ENCODE data around the gene DPM2. TPM values are rescaled to one million over a fixed set of nuclear protein-coding genes. Genes with fewer than 3 reads are reported as not detected.

Gene DPM2
- polyA plus RNA-seq, 1 donor: 21.8 TPM

GRCh38 chr9:127973169-127974000 is 35.7 kb upstream of the DPM2 start:
- DNase-seq: no peak

- no peak for DNase-seq
Measured at GRCh38 chr9:127972236-127972871, 34.7 kb upstream of the DPM2 start.

GRCh38 chr9:127971357-127972235 is 33.9 kb upstream of the DPM2 start:
- DNase-seq: no peak

DNA sequence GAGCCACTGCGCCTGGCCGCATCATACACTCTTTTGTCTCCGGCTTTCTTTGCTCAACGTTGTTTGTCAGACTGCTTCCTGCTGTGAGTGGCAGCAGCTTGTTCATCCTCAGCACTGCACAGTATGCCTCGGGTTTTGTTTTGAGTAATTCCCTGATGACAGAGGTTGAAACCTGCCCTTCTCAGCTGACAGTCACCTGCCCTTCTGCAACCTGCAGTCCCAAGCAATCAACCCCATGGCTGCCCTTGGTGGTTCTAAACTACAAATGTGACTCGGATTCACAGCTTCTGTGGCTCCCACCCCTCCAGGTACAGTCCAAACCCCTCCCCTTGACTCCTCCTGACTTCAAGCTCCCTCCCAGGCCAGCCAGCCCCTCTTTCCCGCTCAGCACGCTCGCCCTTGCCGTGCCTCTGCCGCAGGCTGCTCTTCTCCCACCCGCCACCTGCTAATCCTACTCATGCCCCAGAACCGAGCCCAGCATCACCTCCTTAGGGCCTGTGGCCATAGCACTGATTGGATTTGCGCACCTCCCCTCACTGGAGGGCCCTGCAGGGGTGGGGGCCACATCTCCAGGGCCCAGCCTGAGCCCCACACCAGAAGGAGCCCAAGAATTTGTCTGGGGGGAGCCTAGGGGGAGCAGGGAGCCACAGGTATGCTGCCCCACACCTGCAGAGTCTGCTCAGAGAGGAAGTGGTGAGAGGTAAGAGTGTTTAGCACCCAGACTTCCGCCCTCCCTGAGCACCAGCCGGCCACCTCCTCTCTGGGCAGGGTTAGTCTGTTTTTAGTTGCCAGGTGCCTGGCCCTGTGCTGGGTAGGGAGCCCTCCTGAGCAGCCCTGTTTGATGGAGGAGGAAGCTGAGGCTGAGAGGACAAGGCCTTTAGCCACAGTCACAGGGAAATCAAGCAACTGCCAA is 33.0 kb upstream of the DPM2 start:
- DNase-seq: no peak

GRCh38 chr9:127968700-127969383 is 31.2 kb upstream of the DPM2 start:
- no peak for DNase-seq

GRCh38 chr9:127968042-127968441 is 30.4 kb upstream of the DPM2 start:
- no peak for DNase-seq

DNA sequence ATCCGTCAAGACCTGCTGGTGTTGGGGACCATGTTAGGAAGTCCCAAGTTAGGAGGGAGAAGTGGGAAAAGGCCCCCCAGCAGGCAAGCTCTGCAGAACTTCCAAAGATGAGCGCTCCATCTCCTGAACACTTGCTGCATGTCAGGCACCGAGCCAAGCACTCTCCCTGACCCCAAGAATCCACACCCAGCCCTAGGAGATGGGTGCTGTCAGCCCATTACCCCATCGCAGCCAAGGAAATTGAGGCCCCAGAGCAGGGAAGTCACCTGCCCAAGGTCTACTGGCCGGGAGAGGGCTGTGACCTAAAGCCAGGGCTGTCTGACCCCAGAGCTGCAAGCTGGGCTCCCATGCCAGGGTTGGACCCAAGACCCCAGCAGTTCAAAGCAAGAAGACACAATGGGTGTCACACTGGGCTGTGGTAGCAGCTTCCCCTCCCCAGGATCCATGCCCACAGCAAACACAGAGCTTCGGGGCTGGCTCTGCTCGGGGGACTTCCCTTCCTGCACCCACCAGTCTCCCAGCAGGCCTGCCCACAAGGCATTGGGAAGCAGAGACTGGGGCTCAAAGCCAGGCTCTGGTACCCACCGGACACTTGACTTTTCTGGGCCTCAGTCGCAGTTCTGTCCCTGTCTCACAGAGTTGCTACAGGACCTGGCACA is 29.6 kb upstream of the DPM2 start:
- DNase-seq: no peak

DNA sequence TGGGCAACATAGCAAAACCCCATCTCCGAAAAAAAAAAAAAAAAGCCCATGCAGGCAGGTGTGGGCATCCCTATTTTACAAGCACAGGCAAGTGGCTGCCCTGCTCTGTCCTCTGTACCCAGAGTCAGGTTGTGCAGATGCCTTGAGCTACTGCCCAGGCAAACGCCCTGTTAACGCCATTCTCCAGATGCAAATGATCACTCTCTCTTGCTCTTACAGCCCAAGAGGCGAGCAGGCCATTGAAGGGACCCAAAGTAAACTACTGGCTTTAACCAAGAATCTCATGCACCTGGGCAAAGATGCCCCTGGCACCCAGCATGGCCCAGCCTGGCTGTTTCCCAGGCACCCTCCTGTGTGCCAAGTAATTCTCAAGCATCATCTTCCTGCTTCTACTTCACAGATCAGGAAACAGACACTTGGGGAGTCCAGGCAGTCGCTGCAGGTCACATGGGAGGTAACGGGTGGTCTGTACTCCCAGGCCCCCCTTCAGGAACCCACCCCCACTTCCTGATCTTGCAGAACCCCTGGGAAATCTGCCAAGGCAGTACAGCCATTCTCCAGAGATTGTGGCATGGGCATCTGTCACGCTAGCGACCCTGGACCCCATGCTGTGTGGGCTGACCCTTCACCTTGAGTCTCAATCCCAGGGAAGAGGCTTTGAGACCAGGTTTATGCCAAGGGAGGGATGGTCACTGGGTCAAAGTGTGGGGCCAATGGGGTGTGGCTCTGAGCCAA is 28.9 kb upstream of the DPM2 start:
- no peak for DNase-seq

GRCh38 chr9:127965953-127966352 is 28.3 kb upstream of the DPM2 start:
- no peak for DNase-seq

- DNase-seq: no peak
Measured at GRCh38 chr9:127963359-127964064, 25.9 kb upstream of the DPM2 start.

GRCh38 chr9:127963041-127963358 is 25.3 kb upstream of the DPM2 start:
- no peak for DNase-seq

DNA sequence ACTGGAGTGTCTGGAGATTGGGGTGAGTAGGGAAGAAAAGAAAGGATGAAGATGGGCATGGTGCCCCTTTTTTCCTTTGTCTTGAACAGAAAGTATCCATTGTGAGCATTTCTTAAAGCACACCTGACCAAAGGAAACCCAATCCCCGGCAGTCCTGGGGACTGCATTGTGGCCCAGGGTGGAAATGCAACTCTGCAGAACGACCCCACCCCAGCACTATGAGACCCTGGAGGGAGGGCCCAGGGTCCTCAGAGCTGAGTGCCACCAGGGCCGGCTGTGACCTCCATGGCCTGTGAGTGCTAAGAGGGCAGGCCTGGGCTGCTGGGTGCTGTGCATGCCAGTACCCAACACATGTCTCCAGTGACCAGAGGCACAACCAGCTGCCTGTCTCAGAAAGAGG is 24.6 kb upstream of the DPM2 start:
- DNase-seq: no peak

GRCh38 chr9:127961613-127962155 is 24.0 kb upstream of the DPM2 start:
- no peak for DNase-seq

DNA sequence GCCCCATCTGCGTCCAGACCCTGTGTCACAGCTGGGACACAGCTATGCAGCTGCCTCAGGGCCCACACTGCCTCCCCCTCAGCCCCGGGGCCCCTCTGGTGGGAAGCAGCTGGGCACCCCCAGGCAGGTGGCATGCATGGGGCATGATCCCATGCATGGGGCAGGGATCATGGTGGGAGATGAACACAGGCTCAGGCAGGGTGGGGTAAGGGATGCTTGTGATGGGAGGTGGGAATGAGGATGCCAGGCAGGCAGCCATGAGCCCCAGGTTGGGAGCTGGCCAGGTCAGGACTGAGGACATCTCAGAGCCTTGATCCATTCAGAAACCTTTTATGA is 23.5 kb upstream of the DPM2 start:
- no peak for DNase-seq

DNA sequence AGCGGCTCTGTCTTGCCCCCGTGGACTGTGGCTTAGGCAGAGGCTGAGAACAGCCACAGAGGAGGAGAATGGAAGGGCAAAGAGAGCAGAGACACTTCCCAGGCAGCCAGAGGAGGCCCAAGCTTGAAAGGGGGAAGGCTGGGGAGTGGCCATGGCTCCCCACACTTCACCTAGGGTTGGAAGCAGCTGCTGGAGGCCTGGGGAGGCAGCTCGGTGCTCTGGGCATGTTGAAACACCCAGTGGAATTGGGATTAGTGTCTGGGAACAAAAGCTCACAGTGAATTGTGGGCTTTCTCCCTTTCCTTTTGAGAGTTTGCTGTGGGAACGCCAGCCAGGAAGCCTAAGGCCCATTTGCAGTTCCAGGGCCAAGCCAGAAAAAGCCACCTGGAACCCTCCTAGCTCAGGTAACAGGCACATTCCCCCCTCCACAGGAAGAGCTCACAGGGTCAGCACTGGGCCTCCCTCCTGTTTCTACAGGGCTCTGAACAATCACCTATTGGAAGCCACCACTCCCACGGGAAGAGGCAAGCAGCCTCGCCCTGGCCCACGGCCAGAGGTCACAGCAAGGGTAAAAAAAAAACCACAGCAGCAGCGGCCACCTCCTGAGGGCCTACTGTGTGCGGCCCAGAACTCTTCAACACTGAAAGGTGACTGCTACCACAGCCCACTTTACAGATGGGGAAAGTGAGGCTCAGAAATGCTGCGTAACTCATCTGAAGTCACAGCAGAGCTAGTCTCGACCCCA is 22.9 kb upstream of the DPM2 start:
- no peak for DNase-seq

DNA sequence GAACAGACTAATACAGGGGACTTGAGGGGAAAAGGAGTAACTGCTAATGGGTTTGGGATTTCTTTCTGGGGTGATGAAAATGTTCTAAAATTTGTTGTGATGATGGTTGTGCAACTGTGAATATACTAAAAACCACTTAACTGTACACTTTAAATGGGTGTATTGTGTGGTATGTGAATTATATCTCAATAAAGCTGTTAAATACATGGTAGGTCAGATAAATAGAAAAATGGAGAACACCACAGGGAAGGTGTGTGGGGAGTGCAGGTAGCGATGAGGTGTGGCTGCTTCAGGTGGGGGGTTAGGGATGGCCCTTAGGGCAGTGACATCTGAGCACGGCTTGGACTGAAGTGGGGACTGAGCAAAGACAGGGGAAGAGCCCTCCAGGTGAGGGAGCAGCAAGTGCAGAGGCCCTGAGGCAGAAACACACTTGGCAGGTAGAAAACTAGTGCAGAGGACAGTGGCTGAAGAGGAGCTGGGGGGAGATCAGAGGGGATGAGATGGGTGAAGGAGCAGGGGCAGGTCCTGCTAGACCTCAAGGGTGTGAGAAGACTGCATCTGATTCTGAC is 22.3 kb upstream of the DPM2 start:
- no peak for DNase-seq

DNA sequence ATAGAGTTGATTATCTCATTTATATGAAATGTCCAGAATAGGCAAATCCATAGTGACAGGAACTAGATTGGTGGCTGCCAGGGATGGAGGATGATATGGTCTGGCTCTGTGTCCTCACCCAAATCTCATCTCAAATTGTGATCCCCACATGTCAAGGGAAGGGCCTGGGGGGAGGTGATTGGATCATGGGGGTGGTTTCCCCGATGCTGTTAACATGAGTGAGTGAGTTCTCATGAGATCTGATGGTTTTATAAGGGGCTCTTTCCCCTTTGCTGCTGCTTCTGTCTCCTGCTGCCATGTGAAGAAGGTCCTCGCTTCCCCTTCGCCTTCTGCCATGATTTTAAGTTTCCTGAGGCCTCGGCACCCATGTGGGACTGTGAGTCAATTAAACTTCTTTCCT is 21.7 kb upstream of the DPM2 start:
- DNase-seq: no peak

DNA sequence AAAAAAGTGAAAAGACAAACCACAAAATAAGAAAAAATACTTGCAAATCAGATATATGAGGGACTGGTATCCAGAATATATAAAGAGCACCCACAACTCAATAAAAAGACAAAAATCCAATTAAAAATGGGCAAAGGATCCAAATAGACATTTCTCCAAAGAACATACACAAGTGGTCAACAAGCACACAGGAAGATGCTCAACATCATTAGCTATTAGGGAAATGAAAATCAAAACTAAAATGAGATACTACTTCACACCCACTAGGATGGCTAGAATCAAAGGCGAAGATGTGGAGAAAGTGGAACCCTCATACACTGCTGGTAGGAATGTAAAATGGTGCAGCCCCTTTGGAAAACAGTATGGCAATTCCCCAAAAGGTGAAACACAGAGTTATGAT is 21.1 kb upstream of the DPM2 start:
- no peak for DNase-seq

Data from hindlimb muscle (tissue), 1 donor.